ENCODE data around the gene FBXL14.

Gene FBXL14

GRCh38 chr12:1634149-1634548 is 39.8 kb upstream of the FBXL14 start:
- Histone ChIP-seq H3K27ac (ENCODE audit: low read length) (no peak overlapping the region), H2AFZ (ENCODE audit: low read length) (no peak overlapping the region), H3K9me3 (replicated peaks; ENCODE audit: insufficient read depth, low read length) (no peaks in the 10 kb centered on the region), H3F3A (ENCODE audit: insufficient read depth, low read length) (0 out of 2 replicates have a peak, but pooled peaks cover under 1% of the 10 kb centered on the region), H4K20me1 (ENCODE audit: insufficient read depth, low read length) (no peaks in the 10 kb centered on the region), H3K9ac (ENCODE audit: low read length) (no peak overlapping the region), H3K36me3 (replicated peaks; ENCODE audit: insufficient read depth, low read length) (peaks cover 3% of the 10 kb centered on the region), H3K4me2 (ENCODE audit: low read depth, low read length) (no peak overlapping the region), H3K4me1 (ENCODE audit: low read length) (no peaks in the 10 kb centered on the region), H3K27me3 (replicated peaks; ENCODE audit: insufficient read depth, low read length) (no peaks in the 10 kb centered on the region), H3K4me3 (ENCODE audit: low read length) (no peak overlapping the region), H3K79me2 (ENCODE audit: low read length) (peaks cover 19% of the 10 kb centered on the region), H3K9me2 (replicated peaks; ENCODE audit: insufficient read depth, low read length) (no peaks in the 10 kb centered on the region)
- DNase-seq = no peak
- TF ChIP-seq EZH2phosphoT487 (IDR thresholded peaks at IDR 0.05; ENCODE audit: low read length) (no peak), EZH2 (optimal IDR thresholded peaks at IDR 0.05; ENCODE audit: low read depth, low read length) (no peak)
- TF ChIP-seq, protein P1, sequence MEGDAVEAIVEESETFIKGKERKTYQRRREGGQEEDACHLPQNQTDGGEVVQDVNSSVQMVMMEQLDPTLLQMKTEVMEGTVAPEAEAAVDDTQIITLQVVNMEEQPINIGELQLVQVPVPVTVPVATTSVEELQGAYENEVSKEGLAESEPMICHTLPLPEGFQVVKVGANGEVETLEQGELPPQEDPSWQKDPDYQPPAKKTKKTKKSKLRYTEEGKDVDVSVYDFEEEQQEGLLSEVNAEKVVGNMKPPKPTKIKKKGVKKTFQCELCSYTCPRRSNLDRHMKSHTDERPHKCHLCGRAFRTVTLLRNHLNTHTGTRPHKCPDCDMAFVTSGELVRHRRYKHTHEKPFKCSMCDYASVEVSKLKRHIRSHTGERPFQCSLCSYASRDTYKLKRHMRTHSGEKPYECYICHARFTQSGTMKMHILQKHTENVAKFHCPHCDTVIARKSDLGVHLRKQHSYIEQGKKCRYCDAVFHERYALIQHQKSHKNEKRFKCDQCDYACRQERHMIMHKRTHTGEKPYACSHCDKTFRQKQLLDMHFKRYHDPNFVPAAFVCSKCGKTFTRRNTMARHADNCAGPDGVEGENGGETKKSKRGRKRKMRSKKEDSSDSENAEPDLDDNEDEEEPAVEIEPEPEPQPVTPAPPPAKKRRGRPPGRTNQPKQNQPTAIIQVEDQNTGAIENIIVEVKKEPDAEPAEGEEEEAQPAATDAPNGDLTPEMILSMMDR (IDR thresholded peaks at IDR 0.05; ENCODE audit: low read length) = no peak

DNA sequence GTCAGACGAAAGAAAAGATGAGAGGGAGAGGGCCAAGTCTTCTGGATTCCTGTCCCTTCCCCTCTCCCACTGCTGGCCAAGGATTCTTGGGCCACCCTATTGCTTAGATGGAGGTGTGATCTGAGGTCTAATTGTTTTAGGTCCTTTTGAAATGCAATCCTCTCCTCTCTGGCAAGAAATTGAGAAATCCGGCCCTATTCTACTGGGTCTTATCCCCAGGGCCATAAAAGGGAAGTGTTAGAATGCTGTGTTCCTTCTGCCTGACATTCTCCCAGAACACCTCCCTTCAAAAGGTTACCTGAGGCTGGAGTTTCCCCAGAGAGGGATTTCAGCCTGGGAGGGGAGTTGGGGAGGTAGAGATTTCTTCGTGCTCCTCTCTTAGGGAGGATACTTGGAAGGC is 39.1 kb upstream of the FBXL14 start:
- H3K4me2 ChIP-seq (ENCODE audit: low read depth, low read length) = no peak overlapping the region

DNA sequence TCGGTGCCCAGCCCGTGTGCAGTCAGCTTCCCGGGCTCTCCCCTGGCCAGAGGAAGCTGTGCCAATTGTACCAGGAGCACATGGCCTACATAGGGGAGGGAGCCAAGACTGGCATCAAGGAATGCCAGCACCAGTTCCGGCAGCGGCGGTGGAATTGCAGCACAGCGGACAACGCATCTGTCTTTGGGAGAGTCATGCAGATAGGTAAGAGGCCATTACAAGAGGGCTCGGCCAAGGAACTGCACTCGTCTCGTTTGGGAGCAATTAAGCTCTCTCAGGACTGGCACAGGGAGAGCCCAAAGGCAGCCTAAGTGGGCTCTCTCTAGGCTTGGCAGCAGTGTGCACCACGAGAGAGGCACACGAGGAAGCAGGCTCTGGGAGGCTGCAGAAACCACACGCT is 38.3 kb upstream of the FBXL14 start:
- H2AFZ ChIP-seq (ENCODE audit: low read length) = no peak overlapping the region
- H3K27ac ChIP-seq (ENCODE audit: low read length) = no peak overlapping the region
- no peak for TF ChIP-seq EZH2phosphoT487 (IDR thresholded peaks at IDR 0.05; ENCODE audit: low read length)
- no peak for TF ChIP-seq EZH2 (optimal IDR thresholded peaks at IDR 0.05; ENCODE audit: low read depth, low read length)
- TF ChIP-seq, protein P1 (IDR thresholded peaks at IDR 0.05; ENCODE audit: low read length) = no peak
- H3K27me3 ChIP-seq (replicated peaks; ENCODE audit: insufficient read depth, low read length) = no peaks in the 10 kb centered on the region
- peaks cover 3% of the 10 kb centered on the region for H3K36me3 ChIP-seq (replicated peaks; ENCODE audit: insufficient read depth, low read length)
- 0 out of 2 replicates have a peak, but pooled peaks cover 2% of the 10 kb centered on the region for H3F3A ChIP-seq (ENCODE audit: insufficient read depth, low read length)
- H3K9ac ChIP-seq (ENCODE audit: low read length) = no peak overlapping the region
- no peak for DNase-seq
- peaks cover 17% of the 10 kb centered on the region for H3K79me2 ChIP-seq (ENCODE audit: low read length)
- H3K4me2 ChIP-seq (ENCODE audit: low read depth, low read length) = no peak overlapping the region
- H4K20me1 ChIP-seq (ENCODE audit: insufficient read depth, low read length) = no peaks in the 10 kb centered on the region
- no peak overlapping the region for H3K4me3 ChIP-seq (ENCODE audit: low read length)
- H3K9me2 ChIP-seq (replicated peaks; ENCODE audit: insufficient read depth, low read length) = no peaks in the 10 kb centered on the region
- no peaks in the 10 kb centered on the region for H3K9me3 ChIP-seq (replicated peaks; ENCODE audit: insufficient read depth, low read length)
- no peaks in the 10 kb centered on the region for H3K4me1 ChIP-seq (ENCODE audit: low read length)

More for the DNA sequence above, 39.1 kb upstream of the FBXL14 start:
- Histone ChIP-seq H3K9me3 (replicated peaks; ENCODE audit: insufficient read depth, low read length) (no peaks in the 10 kb centered on the region), H4K20me1 (ENCODE audit: insufficient read depth, low read length) (no peaks in the 10 kb centered on the region), H3K36me3 (replicated peaks; ENCODE audit: insufficient read depth, low read length) (peaks cover 3% of the 10 kb centered on the region), H3K4me3 (ENCODE audit: low read length) (no peak overlapping the region), H3K9me2 (replicated peaks; ENCODE audit: insufficient read depth, low read length) (no peaks in the 10 kb centered on the region), H3K27me3 (replicated peaks; ENCODE audit: insufficient read depth, low read length) (no peaks in the 10 kb centered on the region), H3K27ac (ENCODE audit: low read length) (no peak overlapping the region), H2AFZ (ENCODE audit: low read length) (no peak overlapping the region), H3K4me1 (ENCODE audit: low read length) (no peaks in the 10 kb centered on the region), H3F3A (ENCODE audit: insufficient read depth, low read length) (0 out of 2 replicates have a peak, but pooled peaks cover 2% of the 10 kb centered on the region), H3K79me2 (ENCODE audit: low read length) (peaks cover 20% of the 10 kb centered on the region), H3K9ac (ENCODE audit: low read length) (no peak overlapping the region)
- DNase-seq = no peak
- TF ChIP-seq EZH2phosphoT487 (IDR thresholded peaks at IDR 0.05; ENCODE audit: low read length) (no peak), EZH2 (optimal IDR thresholded peaks at IDR 0.05; ENCODE audit: low read depth, low read length) (no peak)
- TF ChIP-seq, protein P1 (IDR thresholded peaks at IDR 0.05; ENCODE audit: low read length) = no peak
